ENCODE results near the gene ZNHIT2. TPM values are rescaled to one million over a fixed set of nuclear protein-coding genes. Genes with fewer than 3 reads are reported as not detected.

ZNHIT2 gene
- total and polyA plus RNA-seq, 2 of the 13 experiments (the other 11 are each of a cell fraction or from before 2014, with no cell fraction given), result 1.1 to 6.5 TPM

GRCh38 chr11:65121865-65122696, 4.6 kb upstream of the ZNHIT2 start, which contains the start of the genes FAU and MRPL49 (continued):
- TF ChIP-seq GRHL1 (CRISPR knock-in tag; conservative IDR thresholded peaks at IDR 0.05) (no peak), ZNF562 (CRISPR knock-in tag; IDR thresholded peaks at IDR 0.05; ENCODE audit: borderline replicate concordance) (no peak), MXI1 (IDR thresholded peaks at IDR 0.05; ENCODE audit: borderline replicate concordance, low read depth, low read length) (peak; percentile 90; the same call in 1 of the 3 replicates), ZIK1 (CRISPR knock-in tag; IDR thresholded peaks at IDR 0.05; ENCODE audit: borderline replicate concordance, low read depth) (peak; percentile 80; the same call in 1 of the 2 replicates), ZNF446 (CRISPR knock-in tag; IDR thresholded peaks at IDR 0.05) (no peak), CAMTA2 (CRISPR knock-in tag; IDR thresholded peaks at IDR 0.05; ENCODE audit: borderline replicate concordance) (peak; percentile 30; the same call in 1 of the 2 replicates), ZNF274 (CRISPR knock-in tag; IDR thresholded peaks at IDR 0.05) (0 out of 2 replicates have a peak, but pooled peaks have one; percentile 21), GLI4 (CRISPR knock-in tag; IDR thresholded peaks at IDR 0.05; ENCODE audit: borderline replicate concordance) (0 out of 2 replicates have a peak, but pooled peaks have one; percentile 3), ZNF263 (CRISPR knock-in tag; IDR thresholded peaks at IDR 0.05) (peak; percentile 86), MBD4 (IDR thresholded peaks at IDR 0.05; ENCODE audit: borderline replicate concordance, low read length) (no peak), HDAC1 (CRISPR knock-in tag; IDR thresholded peaks at IDR 0.05) (peak; percentile 89), SP4 (CRISPR knock-in tag; IDR thresholded peaks at IDR 0.05) (peak; percentile 93), RFX5 (IDR thresholded peaks at IDR 0.05; ENCODE audit: low read depth, low read length) (peak; percentile 57; the same call in 1 of the 2 replicates), ZNF674 (CRISPR knock-in tag; IDR thresholded peaks at IDR 0.05; ENCODE audit: low read depth) (no peak), ZNF619 (CRISPR knock-in tag; IDR thresholded peaks at IDR 0.05) (peak; percentile 90; the same call in 1 of the 2 replicates), YEATS4 (CRISPR knock-in tag; IDR thresholded peaks at IDR 0.05; ENCODE audit: borderline replicate concordance) (peak; percentile 70; the same call in 1 of the 2 replicates), HDAC6 (IDR thresholded peaks at IDR 0.05; ENCODE audit: low read depth, low read length) (no peak)
- TF ChIP-seq, protein P1, sequence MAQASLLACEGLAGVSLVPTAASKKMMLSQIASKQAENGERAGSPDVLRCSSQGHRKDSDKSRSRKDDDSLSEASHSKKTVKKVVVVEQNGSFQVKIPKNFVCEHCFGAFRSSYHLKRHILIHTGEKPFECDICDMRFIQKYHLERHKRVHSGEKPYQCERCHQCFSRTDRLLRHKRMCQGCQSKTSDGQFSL (CRISPR knock-in tag; IDR thresholded peaks at IDR 0.05), result no peak
- TF ChIP-seq, protein P2, sequence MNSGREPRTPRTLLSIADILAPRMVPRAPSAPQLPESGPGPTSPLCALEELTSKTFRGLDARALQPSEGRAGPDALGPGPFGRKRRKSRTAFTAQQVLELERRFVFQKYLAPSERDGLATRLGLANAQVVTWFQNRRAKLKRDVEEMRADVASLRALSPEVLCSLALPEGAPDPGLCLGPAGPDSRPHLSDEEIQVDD (CRISPR knock-in tag; IDR thresholded peaks at IDR 0.05; ENCODE audit: borderline replicate concordance), result peak; percentile 52; the same call in 1 of the 2 replicates
- TF ChIP-seq, protein P3, sequence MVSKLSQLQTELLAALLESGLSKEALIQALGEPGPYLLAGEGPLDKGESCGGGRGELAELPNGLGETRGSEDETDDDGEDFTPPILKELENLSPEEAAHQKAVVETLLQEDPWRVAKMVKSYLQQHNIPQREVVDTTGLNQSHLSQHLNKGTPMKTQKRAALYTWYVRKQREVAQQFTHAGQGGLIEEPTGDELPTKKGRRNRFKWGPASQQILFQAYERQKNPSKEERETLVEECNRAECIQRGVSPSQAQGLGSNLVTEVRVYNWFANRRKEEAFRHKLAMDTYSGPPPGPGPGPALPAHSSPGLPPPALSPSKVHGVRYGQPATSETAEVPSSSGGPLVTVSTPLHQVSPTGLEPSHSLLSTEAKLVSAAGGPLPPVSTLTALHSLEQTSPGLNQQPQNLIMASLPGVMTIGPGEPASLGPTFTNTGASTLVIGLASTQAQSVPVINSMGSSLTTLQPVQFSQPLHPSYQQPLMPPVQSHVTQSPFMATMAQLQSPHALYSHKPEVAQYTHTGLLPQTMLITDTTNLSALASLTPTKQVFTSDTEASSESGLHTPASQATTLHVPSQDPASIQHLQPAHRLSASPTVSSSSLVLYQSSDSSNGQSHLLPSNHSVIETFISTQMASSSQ (IDR thresholded peaks at IDR 0.05; ENCODE audit: low read depth), result peak; percentile 42; the same call in 1 of the 2 replicates
- TF ChIP-seq, protein P3 (CRISPR knock-in tag; IDR thresholded peaks at IDR 0.05; ENCODE audit: borderline replicate concordance), result peak; percentile 79
